Activated naive CD4-positive, alpha-beta T cell treated with anti-CD3 and anti-CD28 coated beads, Interleukin-2, amount 50 U/mL, for 72 hours (primary cell): ENCODE results near the gene JAZF1. TPM values are rescaled to one million over a fixed set of nuclear protein-coding genes. Genes with fewer than 3 reads are reported as not detected.

Source experiments
- ATAC-seq, 2 donors: fragments of 150-1000 bp; cut with Tn5 transposase; 2 replicates each; pipeline ENCODE4 v1.10.0; 2021; ENCODE audit warnings: mild to moderate bottlenecking in 2 of 2, moderate library complexity in 2 of 2
- DNase-seq, 2 donors: peaks; one replicate each; pipeline ENCODE4 v3.0.0; 2021 to 2022; ENCODE audit warnings: low spot score in 2 of 2
- H3K27ac Mint-ChIP-seq, 2 donors: one replicate each; pipeline ENCODE4 v1.8.0; 2022; ENCODE audit warnings: mild to moderate bottlenecking in 2 of 2, mixed read lengths in 2 of 2
- H3K36me3 Mint-ChIP-seq, 2 donors: one replicate each; pipeline ENCODE4 v1.8.0; 2022; ENCODE audit warnings: mixed read lengths in 2 of 2
- H3K9me3 Mint-ChIP-seq, 2 donors: one replicate each; pipeline ENCODE4 v1.8.0; 2022; ENCODE audit warnings: mixed read lengths in 2 of 2
- total RNA-seq, 2 donors: library from RNA; stranded (reverse); gene quantifications; one replicate each; pipeline ENCODE4 v1.2.3, GENCODE V29; 2022

JAZF1 gene
- total RNA-seq, 2 donors from 2014 or later = 3.3 to 3.4 TPM

DNA sequence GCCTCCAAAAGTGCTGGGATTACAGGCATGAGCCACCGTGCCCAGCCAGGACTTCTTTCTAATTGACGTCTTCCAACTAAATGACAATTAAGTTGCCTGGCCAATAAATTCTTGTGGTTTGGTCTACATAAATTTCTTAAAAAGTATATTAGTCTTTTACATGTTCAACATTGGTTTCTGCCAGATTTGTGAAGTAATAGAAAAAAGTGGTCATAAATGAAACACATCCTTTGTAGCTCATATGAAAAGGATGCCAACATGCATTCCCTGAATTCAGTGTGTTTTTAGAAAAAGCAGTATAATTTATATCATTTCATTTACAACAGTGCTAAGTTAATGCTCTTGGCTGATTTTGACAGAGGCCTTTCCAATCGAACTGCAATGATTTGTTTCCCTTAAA is 225.6 kb downstream of the JAZF1 start:
- Mint-ChIP-seq H3K36me3 (no peaks in the 10 kb centered on the region), H3K27ac (no peak overlapping the region), H3K9me3 (no peaks in the 10 kb centered on the region)
- ATAC-seq = no peak
- no peak for DNase-seq

DNA sequence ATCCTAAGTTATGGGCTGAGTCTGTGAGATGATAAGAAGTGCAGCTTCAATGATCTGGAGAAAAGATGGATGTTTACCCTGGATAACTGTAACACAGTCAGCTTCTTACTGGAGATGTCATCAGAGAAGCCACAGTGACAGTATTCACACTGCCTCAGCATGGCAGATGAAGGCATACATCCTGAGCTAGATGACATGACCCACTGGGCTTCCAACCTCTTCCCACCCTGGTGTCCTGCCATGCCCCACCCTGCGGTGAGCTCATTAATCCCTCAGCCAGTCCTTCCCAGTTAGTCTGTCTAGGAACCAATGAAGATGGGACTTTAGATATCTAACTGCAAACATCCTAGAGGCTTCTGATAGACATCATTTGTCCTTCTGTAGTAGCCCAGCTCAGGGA is 226.8 kb downstream of the JAZF1 start:
- ATAC-seq (peak in 1 of 2 donors; percentile 41), DNase-seq (no peak)
- Mint-ChIP-seq H3K27ac (no peak overlapping the region), H3K36me3 (no peaks in the 10 kb centered on the region), H3K9me3 (no peaks in the 10 kb centered on the region)

DNA sequence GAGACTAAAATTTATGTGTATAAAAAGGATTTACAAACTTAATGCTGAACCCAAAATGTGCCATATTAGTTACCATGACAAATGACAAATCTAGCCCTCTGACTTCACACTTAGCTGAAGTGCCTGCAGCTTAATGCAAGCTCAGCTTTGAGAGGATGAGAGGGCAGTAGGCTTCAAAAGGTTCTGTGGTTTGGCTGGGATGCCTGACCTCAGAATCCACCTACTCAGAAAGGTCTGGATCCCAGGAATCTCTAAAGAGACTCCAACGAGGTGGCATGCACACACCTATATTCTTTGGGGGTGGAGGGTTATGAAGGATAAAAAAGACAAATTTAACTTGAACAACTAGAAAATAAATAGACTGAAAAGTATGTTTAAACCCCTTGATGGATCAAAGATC is 227.2 kb downstream of the JAZF1 start:
- Mint-ChIP-seq H3K36me3 (no peaks in the 10 kb centered on the region), H3K9me3 (no peaks in the 10 kb centered on the region), H3K27ac (no peak overlapping the region)
- DNase-seq (no peak), ATAC-seq (no peak)

DNA sequence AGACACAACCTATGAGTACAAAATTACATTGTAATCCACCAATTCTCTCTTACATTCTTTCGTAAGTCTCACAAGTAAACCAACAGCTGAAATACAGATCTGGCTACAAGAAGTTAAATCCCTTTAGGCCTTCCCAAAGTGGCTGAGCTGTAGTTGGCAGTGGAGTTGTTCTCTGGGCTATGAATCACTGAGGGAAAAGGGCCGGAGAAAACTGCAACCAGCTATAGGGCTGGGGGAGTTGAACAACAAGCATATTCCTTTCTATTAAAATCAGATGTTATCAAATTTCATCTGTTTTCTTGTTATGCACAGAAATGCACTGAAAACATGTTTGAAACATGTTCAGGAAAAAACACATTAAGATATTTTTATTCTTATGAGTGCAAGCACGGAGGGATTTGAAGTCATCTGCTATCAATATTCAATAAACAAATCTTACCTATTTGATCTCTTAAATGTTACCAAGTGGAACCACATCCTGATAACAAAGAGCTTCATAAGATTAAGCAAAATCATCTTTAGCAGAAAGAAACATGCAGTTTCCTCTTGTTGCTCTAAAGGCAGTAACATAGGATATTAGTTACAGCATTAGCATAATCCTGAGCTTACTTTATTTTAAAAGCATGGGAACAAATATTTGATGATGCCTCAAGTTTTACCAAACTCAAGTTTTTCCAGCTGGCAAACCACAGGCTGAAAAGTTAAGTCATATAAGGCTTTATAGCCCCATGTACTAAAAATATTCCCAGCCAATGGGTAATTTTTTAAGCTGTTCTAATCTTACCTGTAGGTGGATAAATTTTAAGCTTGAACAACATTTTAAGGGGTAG is 227.9 kb downstream of the JAZF1 start:
- Mint-ChIP-seq H3K9me3 (no peaks in the 10 kb centered on the region), H3K27ac (no peak overlapping the region), H3K36me3 (no peaks in the 10 kb centered on the region)
- no peak for DNase-seq
- ATAC-seq = no peak

DNA sequence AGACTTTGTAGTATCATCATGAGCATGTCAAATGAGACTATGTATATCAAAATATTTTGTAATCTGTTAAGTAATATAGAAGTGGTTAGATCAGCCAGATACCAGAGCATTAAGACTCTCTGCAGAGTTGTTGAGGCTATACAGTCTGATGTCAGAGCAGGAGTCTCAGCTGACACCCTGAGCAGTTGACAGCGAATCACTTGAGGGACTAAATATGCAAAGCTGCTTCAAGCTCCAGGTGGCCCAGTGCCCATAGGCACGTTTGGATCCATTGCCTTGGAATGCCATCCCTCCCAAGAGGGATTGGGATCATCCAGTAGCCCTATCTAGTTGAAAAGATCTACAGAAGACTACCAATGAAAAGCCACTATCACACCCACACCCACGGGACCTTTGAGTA is 230.5 kb downstream of the JAZF1 start:
- no peaks in the 10 kb centered on the region for H3K9me3 Mint-ChIP-seq
- H3K27ac Mint-ChIP-seq = no peak overlapping the region
- H3K36me3 Mint-ChIP-seq = no peaks in the 10 kb centered on the region
- ATAC-seq (no peak), DNase-seq (no peak)

DNA sequence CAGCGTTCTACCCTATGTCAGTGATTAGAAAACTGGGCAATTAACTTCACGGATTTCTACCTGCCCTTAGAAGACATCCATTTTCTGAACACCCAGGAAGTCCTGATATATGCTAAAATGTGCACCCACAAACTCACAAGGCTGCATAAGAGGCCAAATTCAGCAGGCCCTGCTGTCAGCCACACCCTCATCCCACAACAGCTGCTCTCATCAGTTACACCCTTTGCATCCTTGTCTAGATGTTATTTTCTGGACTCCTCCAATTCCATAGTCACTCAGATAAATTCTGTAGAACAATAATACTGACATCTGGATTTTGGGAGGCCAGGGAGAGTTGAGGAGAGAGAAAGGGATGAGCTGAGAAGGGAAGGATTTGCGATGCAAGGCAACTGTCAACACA is 231.7 kb downstream of the JAZF1 start:
- no peak overlapping the region for H3K27ac Mint-ChIP-seq
- ATAC-seq (no peak), DNase-seq (no peak)
- no peaks in the 10 kb centered on the region for H3K36me3 Mint-ChIP-seq
- H3K9me3 Mint-ChIP-seq = no peaks in the 10 kb centered on the region

DNA sequence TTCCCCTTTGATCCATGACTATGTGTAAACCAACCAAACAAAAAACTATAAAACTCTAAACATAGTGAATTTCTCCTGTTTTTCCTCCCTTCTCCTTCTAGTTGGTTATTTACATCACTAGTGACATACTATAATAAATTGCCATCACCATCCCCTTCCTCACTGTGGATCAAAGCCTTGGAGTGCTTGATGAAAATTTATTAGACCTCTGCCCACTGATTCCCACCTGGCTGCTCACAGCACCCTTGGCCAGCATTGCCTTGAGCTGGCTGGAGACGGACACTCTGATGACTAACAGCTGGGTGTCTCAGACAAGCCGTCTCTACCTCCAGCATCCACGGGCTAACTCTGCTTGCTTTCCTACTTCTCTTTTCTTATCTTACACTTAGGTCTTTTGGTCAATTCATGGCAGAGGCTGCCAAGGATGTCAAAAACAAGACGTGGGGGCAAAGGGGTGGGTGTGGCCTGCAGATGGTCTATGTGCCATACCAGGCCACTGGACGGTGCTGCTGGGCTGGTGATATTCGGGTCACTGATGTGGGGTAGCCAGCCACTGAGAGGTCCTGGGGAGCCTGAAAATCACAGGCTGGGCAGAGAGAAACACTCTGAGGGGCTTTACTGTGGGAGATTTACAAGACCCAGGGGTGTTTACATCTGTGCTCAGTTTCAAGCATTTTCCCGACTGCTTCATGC is 232.9 kb downstream of the JAZF1 start:
- ATAC-seq = no peak
- no peaks in the 10 kb centered on the region for H3K9me3 Mint-ChIP-seq
- H3K36me3 Mint-ChIP-seq = no peaks in the 10 kb centered on the region
- H3K27ac Mint-ChIP-seq = no peak overlapping the region
- no peak for DNase-seq

DNA sequence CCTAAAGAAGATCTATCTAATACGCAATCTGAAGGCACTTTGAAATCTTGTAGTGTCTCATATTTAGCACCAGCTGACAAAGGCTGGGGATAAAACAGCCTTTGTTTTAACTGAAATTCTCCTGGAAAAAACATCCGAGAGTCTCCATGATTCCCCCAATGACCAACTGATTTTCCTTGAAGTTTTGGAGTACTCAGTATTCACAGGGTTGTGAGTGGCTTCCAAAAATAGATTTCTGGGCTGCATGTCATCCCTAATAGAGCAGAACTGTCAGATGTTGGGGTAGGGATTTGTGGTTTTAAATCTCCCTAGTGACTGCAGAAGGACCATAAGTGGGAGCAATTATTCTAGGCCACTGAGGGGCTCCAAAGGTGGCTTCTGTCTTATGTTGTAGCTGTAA is 234.2 kb downstream of the JAZF1 start:
- Mint-ChIP-seq H3K36me3 (peaks cover 3 to 4% of the 10 kb centered on the region in 2 donors), H3K9me3 (no peaks in the 10 kb centered on the region), H3K27ac (no peak overlapping the region)
- DNase-seq (no peak), ATAC-seq (no peak)

DNA sequence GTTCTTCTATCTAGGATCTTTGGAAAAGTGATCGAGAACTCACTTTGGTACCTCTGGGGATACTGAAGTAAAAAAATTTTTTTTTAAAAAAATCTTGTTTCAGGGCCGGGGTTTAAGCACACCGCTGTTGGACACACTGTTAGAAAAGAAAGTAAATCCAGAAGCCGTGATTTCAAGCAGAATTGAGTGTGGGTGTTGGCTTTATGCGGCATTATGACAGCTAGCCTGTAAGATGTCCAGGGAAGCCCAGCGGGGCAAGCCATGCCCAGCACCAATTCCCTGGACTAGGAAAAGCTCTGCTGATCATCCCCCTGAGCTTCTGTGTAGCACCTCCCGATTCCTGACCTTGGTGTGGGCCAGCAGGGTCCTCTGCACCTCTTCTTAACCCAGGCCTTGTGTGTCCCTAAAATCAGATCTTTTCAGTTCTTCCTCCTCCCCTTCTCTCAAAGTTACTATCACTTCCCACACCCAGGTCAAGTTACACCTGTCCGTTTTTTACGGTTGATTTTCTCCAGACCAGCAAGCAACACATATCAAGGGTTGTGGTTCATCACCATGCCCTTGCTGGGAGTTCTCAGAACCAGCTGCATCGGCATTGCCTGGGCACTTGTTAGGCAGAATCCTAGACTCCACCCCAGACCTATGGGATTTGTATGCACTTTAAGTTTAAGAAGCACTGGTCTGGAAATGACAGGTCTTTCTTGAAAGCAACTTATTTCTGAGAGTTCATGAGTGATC is 235.4 kb downstream of the JAZF1 start:
- Mint-ChIP-seq H3K9me3 (no peaks in the 10 kb centered on the region), H3K36me3 (peaks cover 8 to 14% of the 10 kb centered on the region in 2 donors), H3K27ac (no peak overlapping the region)
- no peak for ATAC-seq
- DNase-seq = no peak

DNA sequence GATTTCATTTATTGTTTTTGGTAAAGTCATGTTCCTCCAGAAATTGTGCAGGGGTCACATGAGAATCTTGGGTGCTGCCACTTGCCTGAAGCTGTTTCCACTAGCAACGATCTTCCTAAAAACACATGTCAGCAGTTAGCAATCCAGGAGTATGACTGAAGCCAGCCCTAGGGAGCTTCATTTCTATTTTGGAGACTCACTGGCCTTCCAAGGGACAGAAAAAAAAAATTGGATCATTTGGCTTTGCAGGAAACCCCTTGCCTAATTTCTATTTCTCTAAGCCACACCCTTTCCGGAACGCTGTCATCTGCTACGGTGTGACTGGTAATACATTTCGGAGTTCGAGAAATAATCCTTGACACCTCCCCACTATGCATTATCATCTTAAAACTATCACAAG is 236.0 kb downstream of the JAZF1 start:
- Mint-ChIP-seq H3K9me3 (no peaks in the 10 kb centered on the region), H3K27ac (no peak overlapping the region), H3K36me3 (peaks cover 11 to 17% of the 10 kb centered on the region in 2 donors)
- ATAC-seq (no peak), DNase-seq (no peak)

DNA sequence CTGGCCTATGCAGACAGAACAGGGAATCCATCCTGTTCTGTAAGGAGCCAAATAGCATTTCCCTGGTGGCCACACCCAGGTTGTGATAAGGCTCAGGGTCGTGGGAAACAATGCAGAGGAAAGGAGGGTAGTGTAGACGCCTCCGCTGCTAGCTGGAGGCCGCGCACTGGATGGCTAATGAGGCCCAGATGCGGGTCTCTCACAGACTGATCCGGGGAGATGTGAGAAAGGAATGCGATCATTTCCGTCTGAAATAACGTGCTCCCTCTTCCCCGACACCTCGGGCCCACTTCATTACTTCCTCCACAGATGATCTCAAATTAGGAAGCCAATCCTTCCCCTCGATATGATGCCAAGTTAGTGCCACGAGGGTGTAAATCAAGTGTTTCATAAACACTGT is 237.4 kb downstream of the JAZF1 start:
- peaks cover 11 to 17% of the 10 kb centered on the region in 2 donors for H3K36me3 Mint-ChIP-seq
- DNase-seq = no peak
- no peak for ATAC-seq
- H3K27ac Mint-ChIP-seq = no peak overlapping the region
- no peaks in the 10 kb centered on the region for H3K9me3 Mint-ChIP-seq

DNA sequence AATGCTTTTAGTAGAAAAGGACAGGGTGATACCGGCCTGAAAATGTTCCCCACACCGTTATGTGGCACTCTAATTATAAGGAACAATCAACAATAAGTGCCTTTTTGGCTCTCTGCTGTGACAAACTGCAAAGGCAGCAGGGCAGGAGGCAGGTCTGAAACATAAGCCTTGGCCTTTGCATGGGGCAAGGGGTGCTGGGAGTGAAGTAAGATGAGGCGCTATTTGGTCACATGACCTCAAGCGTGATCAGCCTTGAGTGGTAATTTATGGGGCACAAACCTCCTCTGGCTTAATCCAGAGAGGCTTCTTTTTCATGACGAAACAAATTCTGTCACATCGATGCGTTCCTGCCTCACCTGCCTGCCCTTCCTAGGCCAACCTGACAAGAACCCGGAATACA is 237.9 kb downstream of the JAZF1 start:
- DNase-seq = no peak
- H3K27ac Mint-ChIP-seq = no peak overlapping the region
- H3K36me3 Mint-ChIP-seq = peaks cover 11 to 17% of the 10 kb centered on the region in 2 donors
- no peak for ATAC-seq
- H3K9me3 Mint-ChIP-seq = no peaks in the 10 kb centered on the region

DNA sequence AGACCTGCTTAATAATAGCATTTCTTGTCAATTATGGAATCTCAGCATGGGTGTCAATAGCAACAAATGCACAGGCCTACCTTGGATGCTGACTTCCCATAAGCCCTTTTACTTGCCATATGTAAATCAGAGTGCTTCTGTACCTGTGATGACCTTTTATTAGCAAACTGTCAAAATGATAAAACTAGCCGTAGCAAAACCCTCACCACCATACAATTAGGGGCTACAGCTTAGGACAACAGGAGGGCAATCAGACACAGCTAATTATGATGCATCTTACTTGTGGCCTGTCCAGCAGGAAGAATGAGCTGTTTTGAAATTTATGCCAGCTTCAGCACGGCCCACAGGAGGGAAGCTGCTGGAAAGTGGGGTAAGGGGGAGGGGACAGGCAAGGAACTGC is 239.1 kb downstream of the JAZF1 start:
- ATAC-seq = no peak
- Mint-ChIP-seq H3K9me3 (no peaks in the 10 kb centered on the region), H3K36me3 (peaks cover 11 to 17% of the 10 kb centered on the region in 2 donors), H3K27ac (no peak overlapping the region)
- DNase-seq = no peak

DNA sequence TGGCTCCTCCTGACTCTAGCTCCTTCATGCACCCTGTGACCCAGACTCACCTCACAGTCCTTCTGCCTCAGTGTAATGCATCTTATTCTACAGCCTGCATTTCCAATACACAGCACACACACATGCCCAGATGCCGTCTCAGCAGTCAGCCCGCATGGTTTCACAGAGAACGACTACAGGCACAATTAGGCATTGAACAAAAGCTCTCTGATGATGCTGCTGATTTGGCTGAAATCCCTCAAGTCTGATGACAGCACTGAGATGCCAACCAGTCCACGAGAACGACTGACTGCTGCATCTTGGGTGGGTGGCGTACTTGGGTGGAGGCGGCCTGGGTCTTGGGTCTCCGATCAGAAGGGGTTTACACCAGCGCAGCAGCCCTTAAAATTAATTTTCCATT is 240.3 kb downstream of the JAZF1 start:
- H3K9me3 Mint-ChIP-seq = no peaks in the 10 kb centered on the region
- ATAC-seq (no peak), DNase-seq (no peak)
- peak overlapping the region in 1 of 2 donors; percentile 29 for H3K27ac Mint-ChIP-seq
- H3K36me3 Mint-ChIP-seq = peaks cover 11 to 17% of the 10 kb centered on the region in 2 donors

DNA sequence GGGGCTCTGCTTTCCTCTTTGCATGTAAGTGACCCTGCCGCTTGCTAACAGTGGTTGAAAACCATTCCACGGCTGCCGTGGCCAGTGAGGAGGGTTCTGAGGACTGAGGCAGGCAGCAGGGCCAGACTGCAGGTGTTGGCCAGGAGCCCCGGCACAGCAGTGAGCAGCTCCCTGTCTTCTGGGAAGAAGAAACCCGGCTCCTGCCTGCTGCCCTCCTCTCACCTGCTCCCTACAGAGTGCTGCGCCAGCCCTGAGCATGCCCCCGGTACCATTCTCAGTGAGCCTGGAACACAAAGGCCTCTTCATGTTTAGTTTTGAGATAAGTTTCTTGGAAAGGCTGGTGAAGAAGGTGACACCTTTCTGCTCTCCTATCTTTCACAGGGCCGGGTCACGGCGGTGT is 240.7 kb downstream of the JAZF1 start:
- ATAC-seq (no peak), DNase-seq (no peak)
- Mint-ChIP-seq H3K9me3 (no peaks in the 10 kb centered on the region), H3K36me3 (peaks cover 11 to 17% of the 10 kb centered on the region in 2 donors), H3K27ac (peak overlapping the region in 1 of 2 donors; percentile 29)

DNA sequence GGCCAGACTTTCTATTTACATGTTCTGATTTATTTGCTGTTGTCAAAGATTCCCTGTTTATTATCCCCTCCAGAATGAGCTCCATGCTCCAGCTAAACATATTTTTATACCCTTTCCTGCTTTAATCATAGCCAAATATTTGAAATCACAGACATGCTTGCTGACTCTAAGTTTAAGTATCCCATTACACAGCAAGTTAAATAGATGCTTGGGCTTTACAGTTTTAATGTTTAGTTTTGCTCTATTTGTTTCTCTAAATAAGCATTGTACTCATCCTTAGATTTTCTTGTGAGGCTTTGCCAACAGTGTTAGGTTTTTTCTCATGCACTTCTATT is 243.9 kb downstream of the JAZF1 start:
- no peak for DNase-seq
- no peak for ATAC-seq
- H3K36me3 Mint-ChIP-seq = peaks cover 11 to 17% of the 10 kb centered on the region in 2 donors
- no peaks in the 10 kb centered on the region for H3K9me3 Mint-ChIP-seq
- H3K27ac Mint-ChIP-seq = no peak overlapping the region

DNA sequence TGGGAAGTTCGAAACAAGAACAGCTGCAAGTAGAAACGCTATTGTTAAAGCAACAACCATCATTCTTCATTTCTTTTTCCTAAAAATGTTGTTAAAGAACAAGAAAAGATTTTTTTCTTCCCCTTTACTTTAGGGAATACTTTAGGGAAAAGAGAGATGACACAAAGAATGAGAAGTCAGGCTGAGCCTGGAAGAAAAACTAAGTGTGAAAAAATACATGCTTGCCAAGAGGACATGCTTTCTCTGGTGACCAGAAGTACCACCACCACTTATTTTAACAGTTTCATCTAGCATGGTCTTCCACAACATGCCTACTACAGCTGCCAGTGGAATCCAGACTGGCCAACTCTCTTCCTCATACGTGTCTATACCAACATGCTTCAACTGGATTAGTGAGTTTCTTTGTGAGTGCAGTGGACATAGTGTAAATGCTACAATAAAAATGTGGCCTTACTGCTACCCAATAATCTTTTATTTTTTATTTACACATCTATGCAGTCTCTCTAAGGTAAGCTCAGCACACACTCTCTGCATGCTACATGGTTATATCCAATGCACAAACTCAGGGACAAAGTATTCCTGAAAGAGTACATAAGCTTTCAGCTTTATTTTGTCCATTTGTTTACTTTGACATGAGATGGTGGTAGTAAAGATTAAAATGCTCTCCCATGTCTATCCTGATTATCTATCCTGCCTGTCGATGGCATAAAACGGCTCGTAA is 244.4 kb downstream of the JAZF1 start:
- H3K27ac Mint-ChIP-seq = no peak overlapping the region
- ATAC-seq (no peak), DNase-seq (no peak)
- no peaks in the 10 kb centered on the region for H3K9me3 Mint-ChIP-seq
- peaks cover 6 to 13% of the 10 kb centered on the region in 2 donors for H3K36me3 Mint-ChIP-seq
